AG04450 (cell line): Measurements from ENCODE around the gene LENEP. TPM values are rescaled to one million over a fixed set of nuclear protein-coding genes. Genes with fewer than 3 reads are reported as not detected.
A peak's percentile ranks its signal among the peaks of the same experiment; 100 is the strongest.

Experiments used
- CTCF ChIA-PET: fragments of 300-600, 350-600 bp; formaldehyde crosslinking; extraction: SDS; loops from one replicate; lab custom pipeline; 2022; ENCODE audit warnings: antibody characterized with exemption, inconsistent platforms; lab: Charles Lee
- POLR2A ChIA-PET: fragments of 350-600 bp; formaldehyde crosslinking; extraction: SDS; loops from one replicate; lab custom pipeline; 2021; ENCODE audit warnings: antibody characterized with exemption, inconsistent platforms; lab: Yijun Ruan, JAX
- DNase-seq: peaks from one replicate; pipeline ENCODE4 v3.0.0-alpha.2; 2011; ENCODE audit warnings: low read depth, low spot score
- H3K27ac ChIP-seq: one replicate; pipeline ENCODE4 v1.5.1; 2012; ENCODE audit warnings: low read depth, low read length, control low read depth
- H3K27me3 ChIP-seq: one replicate; pipeline ENCODE4 v1.6.0; 2012; ENCODE audit warnings: low read length; ENCODE audit not compliant: control insufficient read depth, insufficient read depth
- H3K4me3 ChIP-seq: 2 replicates; pipeline ENCODE4 v1.5.1; 2011; ENCODE audit warnings: mild to moderate bottlenecking, low read depth, low read length, control low read depth
- H3K9me3 ChIP-seq: 2 replicates; pipeline ENCODE4 v1.5.1; 2012; ENCODE audit warnings: low read length; ENCODE audit not compliant: control insufficient read depth, insufficient read depth
- polyA plus RNA-seq: library from polyadenylated mRNA; depleted of rRNA; stranded (reverse); fragments of >200 nt; gene quantifications from 2 replicates; pipeline ENCODE4 v1.2.3, GENCODE V29; 2011
- TF ChIP-seq, protein P1 (sequence below): IDR thresholded peaks from 2 replicates; pipeline ENCODE4 v1.5.1; 2011; ENCODE audit warnings: low read depth, low read length, control low read depth, inconsistent platforms

LENEP gene
- polyA plus RNA-seq, 1 experiment = not detected

DNA sequence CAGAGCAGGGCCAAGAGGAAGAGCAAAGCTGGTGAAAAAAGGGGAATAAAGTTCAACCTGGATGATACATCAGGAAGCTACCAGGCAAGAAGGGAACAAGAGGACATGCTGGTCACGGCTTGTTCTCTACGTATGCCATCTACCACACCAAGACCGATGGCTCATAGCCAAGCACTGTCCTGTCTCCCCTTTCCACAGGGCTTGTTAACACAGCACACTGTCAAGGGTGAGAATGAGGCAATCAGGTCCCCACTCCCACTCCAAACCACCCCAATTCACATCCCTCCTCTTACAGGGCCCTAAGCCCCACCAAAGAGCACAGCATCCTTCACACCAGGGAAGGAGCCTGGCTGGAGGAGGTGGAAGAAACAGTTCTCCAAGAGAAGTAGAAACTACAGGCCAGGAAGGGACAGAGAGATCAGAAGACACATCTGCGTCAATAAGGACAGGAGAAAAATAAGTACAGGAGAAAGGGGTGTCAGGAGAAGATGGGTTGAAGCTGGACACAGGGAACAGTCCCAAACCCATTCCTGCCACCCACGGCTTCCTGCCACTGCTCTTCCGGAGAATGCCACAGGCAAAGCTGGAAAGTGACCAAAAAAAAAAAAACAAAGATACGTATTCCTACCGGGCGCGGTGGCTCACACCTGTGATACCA is 21.9 kb upstream of the LENEP start:
- ChIA-PET POLR2A (interaction anchor here (0.9 to 5.0 kb wide), 9 partner anchors 10 to 80 kb away, joined by 4 to 59 read pairs (median 10); partner anchors contain the start of genes ADAM15, FLAD1, LENEP and PBXIP1), CTCF (interaction anchor here (1.0 to 4.4 kb wide), 6 partner anchors 16 to 412 kb away, joined by 3 to 19 read pairs (median 7); partner anchors contain the start of genes ADAM15, KRTCAP2 and PBXIP1)
- Histone ChIP-seq H3K4me3 (peak overlapping the region; percentile 61), H3K9me3 (peaks cover 3% of the 10 kb centered on the region; the same call in 1 of the 2 replicates), H3K27ac (peak overlapping the region; percentile 90), H3K27me3 (no peaks in the 10 kb centered on the region)
- no peak for DNase-seq
- TF ChIP-seq, protein P1, sequence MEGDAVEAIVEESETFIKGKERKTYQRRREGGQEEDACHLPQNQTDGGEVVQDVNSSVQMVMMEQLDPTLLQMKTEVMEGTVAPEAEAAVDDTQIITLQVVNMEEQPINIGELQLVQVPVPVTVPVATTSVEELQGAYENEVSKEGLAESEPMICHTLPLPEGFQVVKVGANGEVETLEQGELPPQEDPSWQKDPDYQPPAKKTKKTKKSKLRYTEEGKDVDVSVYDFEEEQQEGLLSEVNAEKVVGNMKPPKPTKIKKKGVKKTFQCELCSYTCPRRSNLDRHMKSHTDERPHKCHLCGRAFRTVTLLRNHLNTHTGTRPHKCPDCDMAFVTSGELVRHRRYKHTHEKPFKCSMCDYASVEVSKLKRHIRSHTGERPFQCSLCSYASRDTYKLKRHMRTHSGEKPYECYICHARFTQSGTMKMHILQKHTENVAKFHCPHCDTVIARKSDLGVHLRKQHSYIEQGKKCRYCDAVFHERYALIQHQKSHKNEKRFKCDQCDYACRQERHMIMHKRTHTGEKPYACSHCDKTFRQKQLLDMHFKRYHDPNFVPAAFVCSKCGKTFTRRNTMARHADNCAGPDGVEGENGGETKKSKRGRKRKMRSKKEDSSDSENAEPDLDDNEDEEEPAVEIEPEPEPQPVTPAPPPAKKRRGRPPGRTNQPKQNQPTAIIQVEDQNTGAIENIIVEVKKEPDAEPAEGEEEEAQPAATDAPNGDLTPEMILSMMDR = no peak

DNA sequence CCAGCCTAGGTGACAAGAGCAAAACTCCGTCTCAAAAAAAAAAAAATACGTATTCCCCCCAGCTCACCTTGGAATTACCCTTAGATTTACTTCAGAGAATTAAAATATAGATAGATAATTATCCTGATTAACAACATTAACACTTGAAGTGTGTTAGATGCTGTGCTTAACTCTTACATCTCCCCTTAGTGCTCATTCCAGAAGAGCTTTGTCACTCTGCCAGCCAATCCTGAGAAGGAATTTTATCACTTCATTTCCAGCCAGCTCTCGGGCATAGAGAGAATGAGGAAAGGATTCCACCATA is 21.2 kb upstream of the LENEP start:
- H3K4me3 ChIP-seq = peak overlapping the region; percentile 77
- TF ChIP-seq, protein P1 = no peak
- no peaks in the 10 kb centered on the region for H3K27me3 ChIP-seq
- no peak for DNase-seq
- ChIA-PET POLR2A (interaction anchor here (2.1 to 5.0 kb wide), 5 partner anchors 11 to 79 kb away, joined by 5 to 59 read pairs (median 15); partner anchors contain the start of genes ADAM15, FLAD1, PBXIP1 and PYGO2), CTCF (interaction anchor here (2.1 to 4.4 kb wide), 3 partner anchors 16 to 413 kb away, joined by 8 to 19 read pairs (median 10); partner anchors contain the start of gene PBXIP1)
- peaks cover 3% of the 10 kb centered on the region; the same call in 1 of the 2 replicates for H3K9me3 ChIP-seq
- H3K27ac ChIP-seq = peak overlapping the region; percentile 100

DNA sequence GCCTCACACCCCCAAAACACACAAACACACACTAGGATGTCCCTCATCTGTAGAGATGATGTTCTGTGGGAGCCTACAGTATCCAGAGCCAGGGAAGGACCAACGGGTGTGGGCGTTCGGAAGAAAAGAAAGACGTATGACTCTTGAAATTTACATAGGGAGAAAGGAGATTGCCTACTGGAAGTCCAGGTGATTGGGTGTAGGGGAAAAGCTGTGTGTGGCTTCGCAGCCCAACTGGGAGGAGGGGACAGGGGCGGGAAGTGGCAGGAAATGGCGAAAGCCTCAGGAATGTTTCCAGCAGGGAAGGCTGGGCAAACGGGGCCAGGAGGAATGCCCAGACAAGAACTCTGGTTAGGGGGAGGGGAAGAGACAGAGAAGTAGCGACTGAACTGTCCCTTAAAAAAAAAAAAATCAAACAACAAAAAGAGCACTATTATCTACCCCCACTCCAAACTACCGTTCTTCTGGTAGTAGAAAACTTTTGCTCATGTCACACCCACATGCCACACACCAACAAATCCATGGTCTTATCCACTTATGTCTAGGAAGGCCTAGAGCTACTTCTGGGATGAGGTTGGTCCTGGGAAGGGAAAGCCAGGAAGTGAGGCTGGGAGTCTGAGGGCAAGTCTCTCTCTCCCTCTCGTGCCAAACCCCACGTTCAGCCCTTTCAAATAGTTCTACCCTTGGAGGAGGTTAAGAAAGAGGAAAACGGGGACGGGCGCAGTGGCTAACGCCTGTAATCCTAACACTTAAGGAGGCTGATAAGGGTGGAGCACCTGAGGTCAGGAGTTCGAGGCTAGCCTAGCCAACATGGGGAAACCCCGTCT is 20.7 kb upstream of the LENEP start:
- no peaks in the 10 kb centered on the region for H3K27me3 ChIP-seq
- peak overlapping the region; percentile 100 for H3K27ac ChIP-seq
- peaks cover 3% of the 10 kb centered on the region; the same call in 1 of the 2 replicates for H3K9me3 ChIP-seq
- POLR2A ChIA-PET = interaction anchor here (0.6 to 5.0 kb wide), 6 partner anchors 11 to 93 kb away, joined by 4 to 59 read pairs (median 10); partner anchors contain the start of genes ADAM15, PBXIP1 and PYGO2
- TF ChIP-seq, protein P1 = no peak
- CTCF ChIA-PET = interaction anchor here (1.0 to 4.4 kb wide), 5 partner anchors 26 to 413 kb away, joined by 4 to 19 read pairs (median 6); no protein-coding TSS in a partner anchor
- DNase-seq = peak; percentile 86
- peak overlapping the region; percentile 77 for H3K4me3 ChIP-seq

DNA sequence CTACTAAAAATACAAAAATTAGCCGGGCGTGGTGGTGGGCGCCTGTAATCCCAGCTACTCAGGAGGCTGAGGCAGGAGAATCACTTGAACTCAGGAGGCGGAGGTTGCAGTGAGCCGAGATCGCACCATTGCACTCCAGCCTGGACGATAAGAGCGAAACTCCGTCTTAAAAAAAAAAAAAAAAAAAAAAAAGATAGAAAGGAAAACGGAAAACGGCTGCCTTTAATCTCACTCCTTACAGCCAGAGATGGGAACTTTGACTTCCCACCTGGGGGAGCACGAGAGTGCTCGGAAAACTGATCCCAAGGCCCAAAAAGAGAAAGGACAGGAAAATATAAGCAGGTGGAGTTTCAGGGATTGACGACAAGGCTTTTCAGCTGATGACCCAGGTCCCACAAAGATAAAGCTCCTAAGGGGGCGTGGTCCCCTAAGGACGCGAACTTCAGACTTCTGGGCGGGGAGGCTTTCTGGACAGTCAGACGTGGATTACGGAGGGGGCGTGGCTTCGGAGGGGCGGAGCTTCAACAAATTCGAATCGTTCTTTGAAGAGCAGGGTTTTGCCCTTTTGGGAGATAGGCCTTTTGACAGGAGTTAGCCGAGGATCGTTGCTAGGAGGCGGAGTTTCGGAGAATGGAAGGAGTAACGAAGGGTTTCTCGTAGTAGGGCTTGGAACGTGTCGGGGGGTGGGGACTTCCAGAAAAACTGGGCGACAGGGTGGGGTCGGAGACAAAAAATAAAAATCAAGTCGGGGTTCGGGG is 19.9 kb upstream of the LENEP start:
- CTCF ChIA-PET = interaction anchor here (1.0 to 1.4 kb wide), 4 partner anchors 20 to 81 kb away, joined by 3 to 6 read pairs (median 4); partner anchors contain the start of gene LENEP
- Histone ChIP-seq H3K4me3 (peak overlapping the region; percentile 77), H3K27me3 (no peaks in the 10 kb centered on the region), H3K9me3 (peaks cover 3% of the 10 kb centered on the region; the same call in 1 of the 2 replicates), H3K27ac (peak overlapping the region; percentile 100)
- TF ChIP-seq, protein P1 = peak; percentile 36
- POLR2A ChIA-PET = interaction anchor here (0.7 to 5.0 kb wide), 8 partner anchors 10 to 702 kb away, joined by 4 to 59 read pairs (median 10); partner anchors contain the start of genes FLAD1 and PYGO2
- DNase-seq = peak; percentile 93
